Adrenal gland (tissue), 12 donors: ENCODE measurements around the gene C13orf46. TPM values are rescaled to one million over a fixed set of nuclear protein-coding genes. Genes with fewer than 3 reads are reported as not detected.

Experiments used
- DNase-seq, 7 donors: peaks; one replicate each; pipeline ENCODE4 v3.0.0-alpha.2; 2019 to 2020
- H3K27ac ChIP-seq, 5 donors: fragments of 200-600 bp; sonication (generic) in 4 of 5; 1 replicate in 3 of 5; 2 replicates in 2 of 5; pipeline versions ENCODE4 v1.5.1 to v1.8.0; 2016 to 2020; ENCODE audit warnings: mild to moderate bottlenecking in 1 of 5
- H3K27me3 ChIP-seq: fragments of 200-600 bp; 2 replicates; pipeline ENCODE4 v1.8.0; 2021
- H3K36me3 ChIP-seq, 2 donors: fragments of 200-600 bp; replicated peaks in 1 of 2; 1 replicate in 1 of 2; 2 replicates in 1 of 2; pipeline versions ENCODE4 v1.5.1 to v1.8.0; 2018 to 2022
- H3K4me1 ChIP-seq, 2 donors: fragments of 200-600 bp; replicated peaks in 1 of 2; 1 replicate in 1 of 2; 2 replicates in 1 of 2; pipeline versions ENCODE4 v1.5.1 to v1.8.0; 2018 to 2021
- H3K4me3 ChIP-seq, 4 donors: fragments of 200-600 bp; sonication (generic) in 3 of 4; one replicate each; pipeline ENCODE4 v1.5.1; 2016 to 2018
- H3K9me3 ChIP-seq, 3 donors: fragments of 200-600 bp; sonication (generic) in 1 of 3; replicated peaks in 1 of 3; 1 replicate in 2 of 3; 2 replicates in 1 of 3; pipeline versions ENCODE4 v1.5.1 to v1.8.0; 2016 to 2021
- POLR2A ChIP-seq, 2 donors: fragments of 450-650 bp; IDR thresholded peaks; one replicate each; pipeline ENCODE4 v1.6.1; 2017; ENCODE audit warnings: antibody characterized with exemption in 2 of 2, mild to moderate bottlenecking in 2 of 2, moderate library complexity in 1 of 2
- WGBS, 4 donors: extraction: QIAGEN DNeasy Blood & Tissue Kit in 2 of 4; methylation state at CpG; one replicate each; pipeline versions ENCODE4 v1.1.5 to v1.1.7; 2013 to 2017; 5-methylcytosine and 5-hydroxymethylcytosine counted together
- intact Hi-C, 2 donors: fragments of 100-400 bp; cut with DNase I; formaldehyde crosslinking; loops; one replicate each; pipeline versions ENCODE4 v1.14.1 to v1.15.0; 2022 to 2023
- polyA plus RNA-seq, 3 donors: library from polyadenylated mRNA; stranded (reverse); fragments of 200-250 nt in 2 of 3; fragments of 350-450 nt in 1 of 3; fragmentation: Illumina TruSeq in 1 of 3; extraction: RNeasy Lipid Tissue Mini Kit (QIAGEN cat#74804) in 1 of 3; gene quantifications; one replicate each; pipeline ENCODE4 v1.2.3, GENCODE V29; 2013 to 2014
- total RNA-seq, 9 donors: library from RNA; depleted of rRNA in 4 of 9; stranded (reverse); fragments of >200 nt in 4 of 9; fragments of 120-200 nt in 1 of 9; fragmentation: NEBNext Ultra II Directional in 1 of 9; extraction: Animal tissue kit (Norgen Biotek cat#: 25700) in 1 of 9; gene quantifications; one replicate each; pipeline versions ENCODE4 v1.1.0 to v1.2.4, GENCODE V29; 2013 to 2023
- TF ChIP-seq, protein P1 (sequence below), 6 experiments: fragments of 450-650 bp in 4 of 6; fragments of 200-600 bp in 2 of 6; sonication (generic) in 1 of 6; IDR thresholded peaks; 1 replicate in 5 of 6; 2 replicates in 1 of 6; pipeline versions ENCODE4 v1.5.1 to v1.8.0; 2016 to 2021; ENCODE audit warnings: antibody characterized with exemption in 6 of 6, mild to moderate bottlenecking in 2 of 6, moderate library complexity in 1 of 6
- donor health status: healthy with polysubstance abuse.
- donor health status: Bipolar disorder and iron deficiency.
- donor health status: DM: yes; HTN: yes; CAD: no.
- donor health status: DM: no; HTN: no; CAD: no.
- donor health status: DM: no; HTN: no; CAD: no.
- donor health status: DM: yes; HTN: yes; CAD: no.

C13orf46 gene
- total and polyA plus RNA-seq, 12 donors = 0.06 to 0.88 (median 0.19) TPM; not detected in 3

DNA sequence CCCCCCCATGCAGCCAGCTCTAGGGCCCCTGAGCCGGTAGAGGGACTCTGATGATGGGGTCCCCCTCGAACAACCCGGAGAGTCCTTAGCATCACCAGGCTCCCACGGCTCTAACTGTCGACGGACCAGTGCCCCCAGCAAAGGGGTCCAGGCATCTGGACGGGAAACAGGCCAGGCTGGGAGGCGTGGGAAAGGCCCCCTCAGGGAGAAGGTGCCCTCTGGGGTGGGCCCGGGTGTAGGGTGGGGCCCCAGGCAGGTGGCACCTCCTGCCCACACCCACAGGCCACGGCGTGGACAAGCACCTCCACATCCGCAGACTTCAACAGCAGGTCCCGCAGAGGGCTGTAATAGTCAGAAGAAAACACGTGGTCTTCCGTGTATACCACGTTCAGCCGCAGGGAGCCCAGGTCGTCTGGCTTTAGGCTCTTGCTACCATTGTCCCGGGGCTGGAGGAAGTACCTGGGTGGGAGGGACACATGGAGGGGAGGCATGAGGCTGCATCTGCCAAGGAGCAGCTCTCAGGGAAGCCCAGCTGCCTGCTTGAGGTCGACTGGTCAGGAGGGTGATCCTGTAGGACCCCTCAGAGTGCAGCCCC, 44.7 kb upstream of the C13orf46 start:
- Histone ChIP-seq H3K4me1 (no peaks in the 10 kb centered on the region), H3K27ac (no peak overlapping the region), H3K36me3 (peaks cover 0 to 32% of the 10 kb centered on the region in 2 donors), H3K9me3 (no peaks in the 10 kb centered on the region), H3K27me3 (no peaks in the 10 kb centered on the region), H3K4me3 (no peak overlapping the region)
- no peak for TF ChIP-seq POLR2A (IDR thresholded peaks at IDR 0.05)
- TF ChIP-seq, protein P1, sequence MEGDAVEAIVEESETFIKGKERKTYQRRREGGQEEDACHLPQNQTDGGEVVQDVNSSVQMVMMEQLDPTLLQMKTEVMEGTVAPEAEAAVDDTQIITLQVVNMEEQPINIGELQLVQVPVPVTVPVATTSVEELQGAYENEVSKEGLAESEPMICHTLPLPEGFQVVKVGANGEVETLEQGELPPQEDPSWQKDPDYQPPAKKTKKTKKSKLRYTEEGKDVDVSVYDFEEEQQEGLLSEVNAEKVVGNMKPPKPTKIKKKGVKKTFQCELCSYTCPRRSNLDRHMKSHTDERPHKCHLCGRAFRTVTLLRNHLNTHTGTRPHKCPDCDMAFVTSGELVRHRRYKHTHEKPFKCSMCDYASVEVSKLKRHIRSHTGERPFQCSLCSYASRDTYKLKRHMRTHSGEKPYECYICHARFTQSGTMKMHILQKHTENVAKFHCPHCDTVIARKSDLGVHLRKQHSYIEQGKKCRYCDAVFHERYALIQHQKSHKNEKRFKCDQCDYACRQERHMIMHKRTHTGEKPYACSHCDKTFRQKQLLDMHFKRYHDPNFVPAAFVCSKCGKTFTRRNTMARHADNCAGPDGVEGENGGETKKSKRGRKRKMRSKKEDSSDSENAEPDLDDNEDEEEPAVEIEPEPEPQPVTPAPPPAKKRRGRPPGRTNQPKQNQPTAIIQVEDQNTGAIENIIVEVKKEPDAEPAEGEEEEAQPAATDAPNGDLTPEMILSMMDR (IDR thresholded peaks at IDR 0.05) = no peak
- 80 to 91% (median 83%) methylated on average over 17 to 20 of the region's 20 CpGs for WGBS, 4 donors
- DNase-seq = no peak
- intact Hi-C loops = no loop called here

GRCh38 chr13:114017966-114018365, 44.1 kb upstream of the C13orf46 start:
- H3K27ac ChIP-seq = no peak overlapping the region
- H3K4me1 ChIP-seq = no peaks in the 10 kb centered on the region
- DNase-seq = no peak
- intact Hi-C loops = no loop called here
- TF ChIP-seq, protein P1 (IDR thresholded peaks at IDR 0.05) = no peak
- H3K9me3 ChIP-seq = no peaks in the 10 kb centered on the region
- peaks cover 0 to 32% of the 10 kb centered on the region in 2 donors for H3K36me3 ChIP-seq
- 91 to 97% (median 94%) methylated on average over 21 to 23 of the region's 23 CpGs for WGBS, 4 donors
- no peaks in the 10 kb centered on the region for H3K27me3 ChIP-seq
- no peak overlapping the region for H3K4me3 ChIP-seq

GRCh38 chr13:114017028-114017630, 43.3 kb upstream of the C13orf46 start:
- intact Hi-C loops = no loop called here
- H3K4me1 ChIP-seq = no peaks in the 10 kb centered on the region
- no peaks in the 10 kb centered on the region for H3K27me3 ChIP-seq
- H3K9me3 ChIP-seq = no peaks in the 10 kb centered on the region
- no peak for DNase-seq
- TF ChIP-seq POLR2A (IDR thresholded peaks at IDR 0.05) = no peak
- TF ChIP-seq, protein P1 (IDR thresholded peaks at IDR 0.05) = no peak
- peaks cover 0 to 26% of the 10 kb centered on the region in 2 donors for H3K36me3 ChIP-seq
- WGBS, 4 donors = 77 to 85% (median 80%) methylated on average over 21 to 29 of the region's 29 CpGs
- no peak overlapping the region for H3K4me3 ChIP-seq
- no peak overlapping the region for H3K27ac ChIP-seq

DNA sequence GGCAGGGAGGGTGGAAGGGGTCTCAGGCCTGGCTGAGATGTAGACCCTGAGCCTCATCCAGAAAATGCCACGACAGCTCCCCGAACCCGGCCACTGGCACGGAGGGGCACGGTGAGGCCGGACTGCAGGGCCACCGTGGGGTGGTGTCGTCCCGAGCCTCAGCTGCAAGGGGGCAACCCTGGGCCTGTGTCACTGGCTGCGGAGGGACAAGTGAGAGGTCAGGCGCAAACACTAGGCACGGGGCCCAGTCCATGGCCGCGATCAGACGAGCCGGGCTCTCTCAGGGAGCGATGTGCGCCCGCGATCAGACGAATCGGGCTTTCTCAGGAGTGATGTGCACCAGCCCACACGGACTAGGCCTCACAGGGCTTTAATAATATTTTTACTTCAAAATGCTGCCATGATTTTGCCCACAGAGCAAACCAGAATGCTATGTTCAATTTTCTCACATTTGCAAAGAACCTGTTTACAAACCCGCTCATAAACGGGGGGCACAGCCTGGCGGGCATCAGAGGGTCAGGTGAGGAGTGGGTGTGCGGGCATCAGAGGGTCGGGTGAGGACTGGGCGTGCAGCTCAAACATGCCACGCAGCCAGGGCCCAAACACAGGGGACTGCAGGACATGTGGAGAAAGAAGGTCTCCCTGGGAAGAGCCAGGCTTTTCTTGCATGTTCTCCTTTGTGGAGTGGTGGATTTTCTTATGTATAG, 42.6 kb upstream of the C13orf46 start:
- peaks cover 0 to 24% of the 10 kb centered on the region in 2 donors for H3K36me3 ChIP-seq
- H3K27ac ChIP-seq = no peak overlapping the region
- no peak for TF ChIP-seq POLR2A (IDR thresholded peaks at IDR 0.05)
- TF ChIP-seq, protein P1 (IDR thresholded peaks at IDR 0.05) = no peak
- no peaks in the 10 kb centered on the region for H3K4me1 ChIP-seq
- H3K4me3 ChIP-seq = no peak overlapping the region
- WGBS, 4 donors = 86 to 89% (median 87%) methylated on average over 20 to 30 of the region's 30 CpGs
- intact Hi-C loops = no loop called here
- no peaks in the 10 kb centered on the region for H3K9me3 ChIP-seq
- H3K27me3 ChIP-seq = no peaks in the 10 kb centered on the region
- no peak for DNase-seq
